ENCODE measurements around the gene CARD19. TPM values are rescaled to one million over a fixed set of nuclear protein-coding genes. Genes with fewer than 3 reads are reported as not detected.

The CARD19 gene
- total and polyA plus RNA-seq, 2 donors (not counting 1 experiment from before 2014, with no cell fraction given) = 31.9 to 63.4 TPM

DNA sequence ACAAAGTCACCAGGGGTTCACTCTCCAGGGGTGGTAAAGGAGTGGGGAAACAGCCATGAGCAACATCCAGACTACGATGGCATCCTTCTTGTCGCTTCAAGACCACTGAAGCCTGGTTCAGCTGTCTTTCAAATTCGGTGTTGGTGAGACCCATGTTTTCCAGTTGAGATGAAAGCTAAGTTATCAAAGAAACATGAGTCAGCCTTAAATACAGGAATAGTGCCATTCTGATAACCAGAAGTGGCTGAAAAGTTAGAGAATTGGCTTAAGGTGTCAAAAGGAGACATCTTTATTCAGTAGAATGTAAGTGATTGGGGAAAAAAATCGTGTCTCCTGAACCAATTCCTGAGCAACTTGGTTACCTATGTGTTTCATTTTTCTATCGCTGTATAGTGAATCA, 7.0 kb upstream of the CARD19 start:
- POLR2A ChIA-PET = interaction anchor here (1.1 kb wide), 1 partner anchor 61 kb away, joined by 7 read pairs; no protein-coding TSS in a partner anchor
- H3K27ac Mint-ChIP-seq = no peak overlapping the region
- H3K9me3 Mint-ChIP-seq (ENCODE audit: insufficient read depth) = peaks cover 5% of the 10 kb centered on the region
- no peak overlapping the region for H3K4me2 ChIP-seq (replicated peaks; ENCODE audit: low read depth, low read length, poor library complexity, severe bottlenecking)
- WGBS (ENCODE audit: insufficient coverage) = 76% methylated on average over 5 of the region's 5 CpGs
- TF ChIP-seq EZH2 (IDR thresholded peaks at IDR 0.05; ENCODE audit: borderline replicate concordance, insufficient read depth, low read depth, low read length, poor library complexity, severe bottlenecking) = no peak
- TF ChIP-seq, protein P1, sequence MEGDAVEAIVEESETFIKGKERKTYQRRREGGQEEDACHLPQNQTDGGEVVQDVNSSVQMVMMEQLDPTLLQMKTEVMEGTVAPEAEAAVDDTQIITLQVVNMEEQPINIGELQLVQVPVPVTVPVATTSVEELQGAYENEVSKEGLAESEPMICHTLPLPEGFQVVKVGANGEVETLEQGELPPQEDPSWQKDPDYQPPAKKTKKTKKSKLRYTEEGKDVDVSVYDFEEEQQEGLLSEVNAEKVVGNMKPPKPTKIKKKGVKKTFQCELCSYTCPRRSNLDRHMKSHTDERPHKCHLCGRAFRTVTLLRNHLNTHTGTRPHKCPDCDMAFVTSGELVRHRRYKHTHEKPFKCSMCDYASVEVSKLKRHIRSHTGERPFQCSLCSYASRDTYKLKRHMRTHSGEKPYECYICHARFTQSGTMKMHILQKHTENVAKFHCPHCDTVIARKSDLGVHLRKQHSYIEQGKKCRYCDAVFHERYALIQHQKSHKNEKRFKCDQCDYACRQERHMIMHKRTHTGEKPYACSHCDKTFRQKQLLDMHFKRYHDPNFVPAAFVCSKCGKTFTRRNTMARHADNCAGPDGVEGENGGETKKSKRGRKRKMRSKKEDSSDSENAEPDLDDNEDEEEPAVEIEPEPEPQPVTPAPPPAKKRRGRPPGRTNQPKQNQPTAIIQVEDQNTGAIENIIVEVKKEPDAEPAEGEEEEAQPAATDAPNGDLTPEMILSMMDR (IDR thresholded peaks at IDR 0.05) = no peak
- H4K20me1 ChIP-seq (ENCODE audit: control insufficient read depth, insufficient read depth, low read length, poor library complexity, severe bottlenecking) = no peaks in the 10 kb centered on the region
- H3K4me1 ChIP-seq (ENCODE audit: control insufficient read depth in 2 of 2, insufficient read depth in 2 of 2, low read length in 2 of 2) = peaks cover 36 to 37% of the 10 kb centered on the region in 2 donors
- no peak overlapping the region for H3K4me3 Mint-ChIP-seq
- no peak overlapping the region for H3K9ac ChIP-seq (ENCODE audit: low read length)
- peaks cover 0 to 26% (median 0%) of the 10 kb centered on the region in 3 donors for H3K9me3 ChIP-seq (ENCODE audit: control extremely low read depth in 1 of 3, control insufficient read depth in 2 of 3, insufficient read depth in 1 of 3, low read length in 2 of 3)
- H3K27me3 ChIP-seq (replicated peaks in 1 of 4; ENCODE audit: control extremely low read depth in 1 of 4, control insufficient read depth in 3 of 4, insufficient read depth in 4 of 4, low read length in 3 of 4) = no peaks in the 10 kb centered on the region
- DNase-seq (no peak), ATAC-seq (ENCODE audit: low read depth) (no peak)
- intact Hi-C loops (cut with micrococcal nuclease) = no loop called here
- no peaks in the 10 kb centered on the region for H3K79me2 ChIP-seq (ENCODE audit: control insufficient read depth, insufficient read depth, low read length)
- H3K36me3 ChIP-seq (replicated peaks in 1 of 2; ENCODE audit: control extremely low read depth in 1 of 2, control insufficient read depth in 1 of 2, extremely low read depth in 1 of 2, insufficient read depth in 2 of 2, low read length in 1 of 2) = peaks cover 7 to 30% of the 10 kb centered on the region in 2 experiments
- no peak overlapping the region for H2AFZ ChIP-seq (ENCODE audit: insufficient read depth, low read depth, low read length, poor library complexity, severe bottlenecking)
- H3K27ac ChIP-seq (ENCODE audit: low read length in 2 of 2) = no peak overlapping the region
- H3K4me1 Mint-ChIP-seq = peaks cover 40% of the 10 kb centered on the region
- H3K4me3 ChIP-seq (ENCODE audit: control extremely low read depth in 1 of 5, extremely low read depth in 1 of 5, insufficient read depth in 1 of 5, low read depth in 2 of 5, low read length in 4 of 5) = no peak overlapping the region
- no peaks in the 10 kb centered on the region for H3K27me3 Mint-ChIP-seq
- CTCF ChIA-PET = no interaction called here

DNA sequence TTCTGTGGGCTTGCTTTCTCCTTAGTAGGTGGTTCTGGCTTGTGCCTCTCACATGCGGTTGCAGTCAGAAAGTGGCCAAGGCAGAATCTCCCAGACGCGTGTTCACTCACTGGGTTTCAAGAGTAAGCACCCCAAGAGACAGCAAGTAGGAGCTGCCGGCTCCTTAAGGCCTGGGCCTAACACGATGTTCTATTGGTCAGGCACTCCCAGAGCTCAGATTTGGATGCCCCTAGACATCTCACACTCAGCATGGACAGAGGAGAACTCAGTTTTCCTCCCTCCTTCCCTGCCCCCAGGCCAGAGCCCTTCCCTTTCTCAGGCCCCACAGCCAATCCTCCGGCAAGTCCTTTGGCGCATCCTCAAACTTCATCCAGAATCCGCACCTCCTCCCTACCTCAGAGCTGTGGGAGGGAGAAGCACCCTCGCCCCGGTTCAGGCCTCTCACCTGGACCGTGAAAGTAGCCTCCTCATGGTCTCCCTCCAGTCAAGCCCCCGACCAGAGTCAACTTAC, 6.5 kb upstream of the CARD19 start:
- no peaks in the 10 kb centered on the region for H3K79me2 ChIP-seq (ENCODE audit: control insufficient read depth, insufficient read depth, low read length)
- intact Hi-C loops (cut with micrococcal nuclease) = no loop called here
- H3K4me3 ChIP-seq (ENCODE audit: control extremely low read depth in 1 of 5, extremely low read depth in 1 of 5, insufficient read depth in 1 of 5, low read depth in 2 of 5, low read length in 4 of 5) = no peak overlapping the region
- 99% methylated on average over 8 of the region's 12 CpGs for WGBS (ENCODE audit: insufficient coverage)
- H3K4me2 ChIP-seq (replicated peaks; ENCODE audit: low read depth, low read length, poor library complexity, severe bottlenecking) = no peak overlapping the region
- peaks cover 7 to 25% of the 10 kb centered on the region in 2 experiments for H3K36me3 ChIP-seq (replicated peaks in 1 of 2; ENCODE audit: control extremely low read depth in 1 of 2, control insufficient read depth in 1 of 2, extremely low read depth in 1 of 2, insufficient read depth in 2 of 2, low read length in 1 of 2)
- H2AFZ ChIP-seq (ENCODE audit: insufficient read depth, low read depth, low read length, poor library complexity, severe bottlenecking) = no peak overlapping the region
- no peaks in the 10 kb centered on the region for H3K27me3 ChIP-seq (replicated peaks in 1 of 4; ENCODE audit: control extremely low read depth in 1 of 4, control insufficient read depth in 3 of 4, insufficient read depth in 4 of 4, low read length in 3 of 4)
- peaks cover 41 to 42% of the 10 kb centered on the region in 2 donors for H3K4me1 ChIP-seq (ENCODE audit: control insufficient read depth in 2 of 2, insufficient read depth in 2 of 2, low read length in 2 of 2)
- DNase-seq (no peak), ATAC-seq (ENCODE audit: low read depth) (no peak)
- ChIA-PET POLR2A (interaction anchor here (1.1 kb wide), 1 partner anchor 61 kb away, joined by 7 read pairs; no protein-coding TSS in a partner anchor), CTCF (interaction anchor here (0.7 to 0.9 kb wide), 3 partner anchors 15 to 122 kb away, joined by 3 to 4 read pairs (median 4); no protein-coding TSS in a partner anchor)
- no peak overlapping the region for H3K9ac ChIP-seq (ENCODE audit: low read length)
- H3K27me3 Mint-ChIP-seq = no peaks in the 10 kb centered on the region
- peaks cover 45% of the 10 kb centered on the region for H3K4me1 Mint-ChIP-seq
- H3K27ac ChIP-seq (ENCODE audit: low read length in 2 of 2) = no peak overlapping the region
- peaks cover 5% of the 10 kb centered on the region for H3K9me3 Mint-ChIP-seq (ENCODE audit: insufficient read depth)
- peaks cover 0 to 24% (median 0%) of the 10 kb centered on the region in 3 donors for H3K9me3 ChIP-seq (ENCODE audit: control extremely low read depth in 1 of 3, control insufficient read depth in 2 of 3, insufficient read depth in 1 of 3, low read length in 2 of 3)
- H3K27ac Mint-ChIP-seq = peak overlapping the region; percentile 34
- no peak overlapping the region for H3K4me3 Mint-ChIP-seq
- H4K20me1 ChIP-seq (ENCODE audit: control insufficient read depth, insufficient read depth, low read length, poor library complexity, severe bottlenecking) = no peaks in the 10 kb centered on the region
- no peak for TF ChIP-seq EZH2 (IDR thresholded peaks at IDR 0.05; ENCODE audit: borderline replicate concordance, insufficient read depth, low read depth, low read length, poor library complexity, severe bottlenecking)
- TF ChIP-seq, protein P1 (IDR thresholded peaks at IDR 0.05) = no peak
